HEK293 (cell line): ENCODE data around the gene DST.

Experiments
- CTCF ChIA-PET: fragments of 350-600 bp; formaldehyde crosslinking; extraction: SDS; loops from one replicate; lab custom pipeline; 2021; ENCODE audit warnings: antibody characterized with exemption; lab: Yijun Ruan, JAX
- POLR2A ChIA-PET: fragments of 300-600 bp; formaldehyde crosslinking; extraction: SDS; loops from one replicate; lab custom pipeline; 2020; ENCODE audit warnings: antibody characterized with exemption, inconsistent platforms; lab: Yijun Ruan, JAX
- H3K27ac ChIP-seq: fragments of 200-500 bp; sonication (Bioruptor generic); 2 replicates; pipeline ENCODE4 v1.5.1; 2014; ENCODE audit warnings: low read depth, low read length, control low read depth, inconsistent platforms; ENCODE audit errors: extremely low read depth
- H3K36me3 ChIP-seq, 2 experiments: fragments of 200-500 bp in 1 of 2; sonication (Bioruptor generic) in 1 of 2; 1 replicate in 1 of 2; 2 replicates in 1 of 2; pipeline ENCODE4 v1.5.1; 2014 to 2017; ENCODE audit warnings: inconsistent platforms in 2 of 2, low read length in 2 of 2; ENCODE audit not compliant: control insufficient read depth in 2 of 2, insufficient read depth in 1 of 2
- H3K4me1 ChIP-seq: fragments of 200-500 bp; sonication (Bioruptor generic); 2 replicates; pipeline ENCODE4 v1.5.1; 2014; ENCODE audit warnings: mild to moderate bottlenecking, low read length, inconsistent platforms; ENCODE audit not compliant: control insufficient read depth, insufficient read depth
- H3K4me3 ChIP-seq: 2 replicates; pipeline ENCODE4 v1.5.1; 2011; ENCODE audit warnings: low read depth, mild to moderate bottlenecking, control low read depth, low read length, moderate library complexity
- H3K9me3 ChIP-seq: fragments of 200-500 bp; sonication (Bioruptor generic); 2 replicates; pipeline ENCODE4 v1.5.1; 2014; ENCODE audit warnings: low read depth, low read length, inconsistent platforms; ENCODE audit not compliant: control insufficient read depth, insufficient read depth
- CTCF ChIP-seq: fragments of 450-650 bp; formaldehyde crosslinking; IDR thresholded peaks from 2 replicates; pipeline ENCODE4 v1.5.1; 2016; ENCODE audit warnings: missing biosample characterization, missing genetic modification characterization
- PATZ1 ChIP-seq: fragments of 450-650 bp; formaldehyde crosslinking; IDR thresholded peaks from 2 replicates; pipeline ENCODE4 v1.5.1; 2016; ENCODE audit warnings: missing biosample characterization, missing genetic modification characterization
- PRDM6 ChIP-seq: fragments of 450-650 bp; formaldehyde crosslinking; IDR thresholded peaks from 2 replicates; pipeline ENCODE4 v1.5.1; 2017; ENCODE audit warnings: missing biosample characterization, missing genetic modification characterization
- SP7 ChIP-seq: fragments of 450-650 bp; formaldehyde crosslinking; IDR thresholded peaks from 2 replicates; pipeline ENCODE4 v1.5.1; 2016; ENCODE audit warnings: missing biosample characterization, missing genetic modification characterization
- ZBTB11 ChIP-seq: fragments of 450-650 bp; formaldehyde crosslinking; conservative IDR thresholded peaks from 2 replicates; pipeline ENCODE4 v1.5.1; 2016; ENCODE audit warnings: low read depth, missing biosample characterization, missing genetic modification characterization
- ZNF157 ChIP-seq: fragments of 450-650 bp; formaldehyde crosslinking; IDR thresholded peaks from 2 replicates; pipeline ENCODE4 v1.5.1; 2016; ENCODE audit warnings: missing biosample characterization, missing genetic modification characterization
- ZNF2 ChIP-seq: fragments of 450-650 bp; formaldehyde crosslinking; IDR thresholded peaks from 2 replicates; pipeline ENCODE4 v1.5.1; 2016; ENCODE audit warnings: missing biosample characterization, missing genetic modification characterization
- ZNF514 ChIP-seq: fragments of 450-650 bp; formaldehyde crosslinking; IDR thresholded peaks from 2 replicates; pipeline ENCODE4 v1.5.1; 2016; ENCODE audit warnings: missing biosample characterization, missing genetic modification characterization
- ZNF549 ChIP-seq: fragments of 450-650 bp; IDR thresholded peaks from 2 replicates; pipeline ENCODE4 v1.5.1; 2018; ENCODE audit warnings: missing biosample characterization, missing genetic modification characterization, mild to moderate bottlenecking, inconsistent platforms, moderate library complexity
- ZSCAN23 ChIP-seq: fragments of 450-650 bp; formaldehyde crosslinking; IDR thresholded peaks from 2 replicates; pipeline ENCODE4 v1.5.1; 2016; ENCODE audit warnings: missing biosample characterization, missing genetic modification characterization
- TF ChIP-seq, protein P1 (sequence below): fragments of 450-650 bp; formaldehyde crosslinking; IDR thresholded peaks from 2 replicates; pipeline ENCODE4 v1.5.1; 2016; ENCODE audit warnings: missing biosample characterization, missing genetic modification characterization
- TF ChIP-seq, protein P2 (sequence below): fragments of 450-650 bp; formaldehyde crosslinking; IDR thresholded peaks from 2 replicates; pipeline ENCODE4 v1.5.1; 2016; ENCODE audit warnings: missing biosample characterization, missing genetic modification characterization

The DST gene

GRCh38 chr6:56540232-56541029, 102.3 kb downstream of the DST start (continued):
- peak; percentile 40; the same call in 1 of the 2 replicates for TF ChIP-seq CTCF (tag by site-specific recombination)

GRCh38 chr6:56539527-56540105, 103.1 kb downstream of the DST start:
- Histone ChIP-seq H3K4me3 (peak overlapping the region; percentile 23), H3K27ac (peak overlapping the region; percentile 95; the same call in 1 of the 2 replicates), H3K36me3 (peaks cover 8 to 17% of the 10 kb centered on the region in 2 experiments), H3K9me3 (no peaks in the 10 kb centered on the region), H3K4me1 (peaks cover 33% of the 10 kb centered on the region)
- TF ChIP-seq PRDM6 (tag by site-specific recombination) = peak; percentile 95
- 0 out of 2 replicates have a peak, but pooled peaks have one; percentile 10 for TF ChIP-seq SP7 (tag by site-specific recombination)
- TF ChIP-seq ZNF2 = 0 out of 2 replicates have a peak, but pooled peaks have one; percentile 68
- TF ChIP-seq, protein P1, sequence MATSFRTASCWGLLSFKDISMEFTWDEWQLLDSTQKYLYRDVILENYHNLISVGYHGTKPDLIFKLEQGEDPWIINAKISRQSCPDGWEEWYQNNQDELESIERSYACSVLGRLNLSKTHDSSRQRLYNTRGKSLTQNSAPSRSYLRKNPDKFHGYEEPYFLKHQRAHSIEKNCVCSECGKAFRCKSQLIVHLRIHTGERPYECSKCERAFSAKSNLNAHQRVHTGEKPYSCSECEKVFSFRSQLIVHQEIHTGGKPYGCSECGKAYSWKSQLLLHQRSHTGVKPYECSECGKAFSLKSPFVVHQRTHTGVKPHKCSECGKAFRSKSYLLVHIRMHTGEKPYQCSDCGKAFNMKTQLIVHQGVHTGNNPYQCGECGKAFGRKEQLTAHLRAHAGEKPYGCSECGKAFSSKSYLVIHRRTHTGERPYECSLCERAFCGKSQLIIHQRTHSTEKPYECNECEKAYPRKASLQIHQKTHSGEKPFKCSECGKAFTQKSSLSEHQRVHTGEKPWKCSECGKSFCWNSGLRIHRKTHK (tag by site-specific recombination) = no peak
- TF ChIP-seq ZNF549 (tag by site-specific recombination) = no peak
- TF ChIP-seq, protein P2, sequence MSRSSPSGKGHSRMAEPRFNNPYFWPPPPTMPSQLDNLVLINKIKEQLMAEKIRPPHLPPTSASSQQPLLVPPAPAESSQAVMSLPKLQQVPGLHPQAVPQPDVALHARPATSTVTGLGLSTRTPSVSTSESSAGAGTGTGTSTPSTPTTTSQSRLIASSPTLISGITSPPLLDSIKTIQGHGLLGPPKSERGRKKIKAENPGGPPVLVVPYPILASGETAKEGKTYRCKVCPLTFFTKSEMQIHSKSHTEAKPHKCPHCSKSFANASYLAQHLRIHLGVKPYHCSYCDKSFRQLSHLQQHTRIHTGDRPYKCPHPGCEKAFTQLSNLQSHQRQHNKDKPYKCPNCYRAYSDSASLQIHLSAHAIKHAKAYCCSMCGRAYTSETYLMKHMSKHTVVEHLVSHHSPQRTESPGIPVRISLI (tag by site-specific recombination) = 0 out of 2 replicates have a peak, but pooled peaks have one; percentile 30
- ChIA-PET CTCF (interaction anchor here (0.7 to 1.7 kb wide), 4 partner anchors 10 to 306 kb away, joined by 3 to 4 read pairs (median 3); no protein-coding TSS in a partner anchor), POLR2A (no interaction called here)

DNA sequence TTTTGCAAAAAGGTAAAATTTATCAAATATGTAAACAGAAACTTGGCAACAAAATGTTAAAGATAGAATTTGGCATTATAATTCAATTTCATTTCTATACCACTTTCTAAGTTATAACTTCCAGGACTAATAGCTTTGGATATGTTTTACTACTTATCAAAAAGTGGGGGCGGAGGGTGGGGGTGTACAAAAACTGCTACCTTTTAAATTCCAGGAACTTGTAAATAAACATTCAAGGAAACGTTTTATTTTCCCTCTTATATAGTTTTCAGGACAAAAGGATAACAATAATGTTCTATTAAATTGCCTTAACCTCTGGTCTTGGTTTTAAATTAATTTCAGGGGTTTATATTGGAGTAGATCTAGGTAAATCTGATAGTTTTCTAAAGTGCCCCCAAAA, 103.8 kb downstream of the DST start:
- Histone ChIP-seq H3K36me3 (peaks cover 12 to 22% of the 10 kb centered on the region in 2 experiments), H3K4me1 (peaks cover 31% of the 10 kb centered on the region), H3K4me3 (peak overlapping the region; percentile 16), H3K9me3 (no peaks in the 10 kb centered on the region), H3K27ac (no peak overlapping the region)
- CTCF ChIA-PET = interaction anchor here (0.7 to 1.7 kb wide), 3 partner anchors 18 to 307 kb away, joined by 3 to 4 read pairs (median 3); no protein-coding TSS in a partner anchor
- TF ChIP-seq ZNF157 (tag by site-specific recombination) (no peak), ZNF514 (tag by site-specific recombination) (no peak), ZBTB11 (tag by site-specific recombination) (no peak), ZSCAN23 (tag by site-specific recombination) (no peak), PATZ1 (no peak)
- POLR2A ChIA-PET = interaction anchor here (1.1 kb wide), 1 partner anchor 145 kb away, joined by 3 read pairs; no protein-coding TSS in a partner anchor
